Skeletal muscle tissue (tissue), 4 donors: ENCODE results near the gene PPP1R7. TPM values are rescaled to one million over a fixed set of nuclear protein-coding genes. Genes with fewer than 3 reads are reported as not detected.

Source experiments
- H3K27ac ChIP-seq: one replicate; pipeline ENCODE4 v1.7.0; 2013; ENCODE audit warnings: mild to moderate bottlenecking, low read depth, low read length, inconsistent platforms
- H3K27me3 ChIP-seq, 3 donors: one replicate each; pipeline ENCODE4 v1.7.0; 2013; ENCODE audit warnings: low read length in 3 of 3; ENCODE audit not compliant: control insufficient read depth in 3 of 3, insufficient read depth in 3 of 3
- H3K36me3 ChIP-seq, 3 donors: one replicate each; pipeline ENCODE4 v1.7.0; 2013; ENCODE audit warnings: low read length in 3 of 3; ENCODE audit not compliant: control insufficient read depth in 3 of 3, insufficient read depth in 3 of 3
- H3K4me1 ChIP-seq, 3 donors: one replicate each; pipeline ENCODE4 v1.7.0; 2013; ENCODE audit warnings: low read length in 3 of 3, mild to moderate bottlenecking in 3 of 3; ENCODE audit not compliant: control insufficient read depth in 3 of 3, insufficient read depth in 3 of 3
- H3K4me3 ChIP-seq, 3 donors: one replicate each; pipeline ENCODE4 v1.7.0; 2013; ENCODE audit warnings: low read length in 3 of 3
- H3K9ac ChIP-seq, 3 donors: one replicate each; pipeline ENCODE4 v1.7.0; 2013; ENCODE audit warnings: low read length in 3 of 3, mild to moderate bottlenecking in 3 of 3, moderate library complexity in 2 of 3, low read depth in 1 of 3
- H3K9me3 ChIP-seq, 3 donors: one replicate each; pipeline ENCODE4 v1.7.0; 2013; ENCODE audit warnings: low read length in 3 of 3; ENCODE audit not compliant: control insufficient read depth in 3 of 3
- total RNA-seq: library from RNA; depleted of rRNA; stranded (reverse); fragments of >200 nt; gene quantifications from one replicate; pipeline ENCODE4 v1.2.3, GENCODE V29; 2014
- donor health status: Osteomylitis.

PPP1R7 gene
- total RNA-seq, 1 donor from 2014 or later = 44.4 TPM

DNA sequence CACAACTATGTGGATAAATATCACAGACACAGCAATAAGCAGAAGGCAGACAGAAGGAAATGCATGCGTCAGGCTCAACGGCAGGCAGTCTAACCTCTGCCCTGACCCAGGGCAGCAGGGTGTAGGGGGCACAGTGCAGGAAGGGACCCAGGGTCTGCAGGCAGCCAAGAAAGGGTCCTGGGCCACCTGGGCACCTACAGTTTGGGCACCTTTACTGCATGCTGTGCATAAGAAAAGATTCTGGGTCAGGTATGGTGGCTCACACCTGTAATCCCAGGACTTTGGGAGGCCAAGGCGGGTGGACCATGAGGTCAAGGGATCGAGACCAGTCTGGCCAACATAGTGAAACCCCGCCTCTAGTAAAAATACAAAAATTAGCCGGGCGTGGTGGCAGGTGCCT lies 18.7 kb upstream of the PPP1R7 start:
- Histone ChIP-seq H3K9me3 (no peaks in the 10 kb centered on the region), H3K27me3 (no peaks in the 10 kb centered on the region), H3K4me1 (no peaks in the 10 kb centered on the region), H3K4me3 (no peak overlapping the region), H3K36me3 (no peaks in the 10 kb centered on the region), H3K27ac (no peak overlapping the region), H3K9ac (no peak overlapping the region)

DNA sequence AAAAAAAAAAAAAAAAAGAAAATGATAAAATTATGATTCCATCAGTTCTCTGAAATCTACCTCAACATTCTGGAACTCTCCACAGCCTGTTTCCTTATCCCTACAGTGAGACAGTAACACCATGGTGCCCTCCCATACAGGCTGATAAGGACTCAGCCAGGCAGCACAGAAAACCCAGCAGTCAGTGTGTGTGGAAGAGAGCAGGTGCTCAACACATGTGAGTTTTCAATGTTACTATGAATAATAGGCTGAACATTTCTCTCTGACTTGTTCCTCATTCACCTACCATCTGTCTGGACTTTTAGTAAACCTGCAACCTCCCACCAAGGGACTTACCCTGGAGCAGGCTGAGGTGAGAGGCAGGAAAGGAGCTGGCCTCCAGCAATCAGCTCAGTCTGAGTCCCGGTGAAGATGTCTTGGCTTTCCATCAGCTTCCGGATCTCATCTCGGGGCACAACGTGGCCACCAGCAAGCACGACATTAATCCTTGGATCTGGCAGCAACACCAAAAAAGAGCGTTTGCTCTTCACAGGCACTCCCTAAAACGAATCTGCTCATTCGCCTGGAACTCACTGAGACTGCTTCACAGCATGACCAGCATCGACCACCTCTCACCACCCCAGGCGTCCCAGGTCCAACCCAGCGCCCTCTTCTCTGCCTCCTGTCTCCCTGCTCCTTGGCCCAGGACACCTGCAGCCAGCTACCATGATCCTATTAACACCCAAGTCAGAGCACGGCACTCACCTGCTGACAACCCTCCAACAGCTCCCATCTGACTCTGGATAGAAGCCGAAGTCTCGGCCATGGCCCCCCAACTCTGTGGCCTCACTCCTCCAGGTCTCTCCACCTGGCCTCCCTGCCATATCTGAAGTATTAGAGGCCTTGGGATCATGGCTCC lies 17.5 kb upstream of the PPP1R7 start:
- no peak overlapping the region for H3K4me3 ChIP-seq
- H3K27me3 ChIP-seq = no peaks in the 10 kb centered on the region
- no peaks in the 10 kb centered on the region for H3K36me3 ChIP-seq
- no peaks in the 10 kb centered on the region for H3K4me1 ChIP-seq
- no peak overlapping the region for H3K27ac ChIP-seq
- no peak overlapping the region for H3K9ac ChIP-seq
- no peaks in the 10 kb centered on the region for H3K9me3 ChIP-seq

DNA sequence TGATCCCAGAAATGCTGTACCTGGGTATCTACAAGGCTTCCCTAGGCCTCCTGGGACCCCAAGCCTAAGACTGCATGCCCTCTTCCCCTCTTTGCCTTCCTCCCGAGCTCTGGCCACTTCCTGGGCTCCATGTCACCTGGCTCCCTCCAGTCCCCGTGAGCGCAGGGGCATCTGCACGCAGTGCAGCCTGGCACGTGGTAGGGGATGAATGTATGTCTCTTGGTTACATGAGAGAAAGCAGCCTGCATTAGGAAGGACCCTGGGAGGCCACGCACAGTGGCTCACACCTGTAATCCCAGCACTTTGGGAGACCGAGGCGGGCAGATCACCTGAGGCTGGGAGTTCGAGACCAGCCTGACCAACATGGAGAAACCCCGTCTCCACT lies 16.8 kb upstream of the PPP1R7 start:
- Histone ChIP-seq H3K9me3 (no peaks in the 10 kb centered on the region), H3K4me1 (no peaks in the 10 kb centered on the region), H3K9ac (no peak overlapping the region), H3K27ac (no peak overlapping the region), H3K27me3 (no peaks in the 10 kb centered on the region), H3K36me3 (no peaks in the 10 kb centered on the region), H3K4me3 (no peak overlapping the region)

DNA sequence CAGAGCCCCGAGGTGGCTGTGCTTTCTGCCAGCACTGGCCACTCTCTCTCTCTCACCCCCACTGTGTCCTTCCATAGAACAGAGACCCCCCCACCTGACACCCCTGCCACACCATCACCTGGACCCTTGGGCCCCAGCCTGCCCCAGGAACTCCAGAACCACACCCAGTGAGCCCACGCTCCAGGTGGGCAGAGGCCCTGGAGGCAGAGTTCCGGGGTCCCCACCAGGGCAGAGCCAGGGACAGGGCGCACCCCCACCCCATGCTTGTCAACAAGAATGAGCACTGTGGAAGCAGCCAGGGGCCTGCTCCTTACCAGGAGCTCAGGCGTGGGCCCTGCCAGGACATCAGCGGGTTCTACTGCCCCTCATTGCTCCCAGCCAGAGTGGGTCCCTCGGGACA lies 15.6 kb upstream of the PPP1R7 start:
- no peaks in the 10 kb centered on the region for H3K27me3 ChIP-seq
- H3K4me1 ChIP-seq = no peaks in the 10 kb centered on the region
- H3K36me3 ChIP-seq = no peaks in the 10 kb centered on the region
- no peak overlapping the region for H3K4me3 ChIP-seq
- H3K9me3 ChIP-seq = no peaks in the 10 kb centered on the region
- no peak overlapping the region for H3K27ac ChIP-seq
- no peak overlapping the region for H3K9ac ChIP-seq

GRCh38 chr2:241135737-241136136 lies 14.5 kb upstream of the PPP1R7 start:
- Histone ChIP-seq H3K4me3 (no peak overlapping the region), H3K9ac (no peak overlapping the region), H3K27ac (no peak overlapping the region), H3K4me1 (no peaks in the 10 kb centered on the region), H3K36me3 (no peaks in the 10 kb centered on the region), H3K9me3 (no peaks in the 10 kb centered on the region), H3K27me3 (no peaks in the 10 kb centered on the region)

DNA sequence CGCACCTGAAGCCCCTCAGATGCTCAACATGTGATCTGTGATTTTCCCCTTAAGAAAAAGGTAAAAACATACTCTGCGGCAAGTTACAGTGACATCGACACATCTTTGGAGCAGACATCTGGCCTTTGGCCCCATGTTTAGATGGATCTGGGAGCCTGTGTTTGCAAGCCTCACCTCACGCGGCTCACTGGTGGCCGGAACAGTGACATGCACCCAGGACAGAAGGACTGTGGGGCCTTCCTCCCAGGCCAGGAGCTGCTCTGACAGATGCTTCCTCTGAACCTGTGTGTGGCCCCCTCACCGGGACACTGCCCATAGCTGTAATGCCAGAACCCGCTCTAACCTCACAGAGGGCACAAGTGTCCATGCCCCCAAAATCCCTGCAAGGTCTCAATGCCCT lies 14.1 kb upstream of the PPP1R7 start:
- H3K9me3 ChIP-seq = no peaks in the 10 kb centered on the region

GRCh38 chr2:241136661-241137260 lies 13.5 kb upstream of the PPP1R7 start:
- Histone ChIP-seq H3K4me3 (no peak overlapping the region), H3K36me3 (no peaks in the 10 kb centered on the region), H3K27ac (no peak overlapping the region), H3K27me3 (no peaks in the 10 kb centered on the region), H3K9ac (no peak overlapping the region), H3K9me3 (no peaks in the 10 kb centered on the region), H3K4me1 (no peaks in the 10 kb centered on the region)

More for the DNA sequence above, 14.1 kb upstream of the PPP1R7 start:
- Histone ChIP-seq H3K27me3 (no peaks in the 10 kb centered on the region), H3K4me3 (no peak overlapping the region), H3K4me1 (no peaks in the 10 kb centered on the region), H3K9ac (no peak overlapping the region), H3K36me3 (no peaks in the 10 kb centered on the region), H3K27ac (no peak overlapping the region)

GRCh38 chr2:241137276-241138190 lies 12.7 kb upstream of the PPP1R7 start:
- Histone ChIP-seq H3K36me3 (no peaks in the 10 kb centered on the region), H3K27ac (no peak overlapping the region), H3K9ac (no peak overlapping the region), H3K27me3 (no peaks in the 10 kb centered on the region), H3K9me3 (no peaks in the 10 kb centered on the region), H3K4me3 (no peak overlapping the region), H3K4me1 (no peaks in the 10 kb centered on the region)

DNA sequence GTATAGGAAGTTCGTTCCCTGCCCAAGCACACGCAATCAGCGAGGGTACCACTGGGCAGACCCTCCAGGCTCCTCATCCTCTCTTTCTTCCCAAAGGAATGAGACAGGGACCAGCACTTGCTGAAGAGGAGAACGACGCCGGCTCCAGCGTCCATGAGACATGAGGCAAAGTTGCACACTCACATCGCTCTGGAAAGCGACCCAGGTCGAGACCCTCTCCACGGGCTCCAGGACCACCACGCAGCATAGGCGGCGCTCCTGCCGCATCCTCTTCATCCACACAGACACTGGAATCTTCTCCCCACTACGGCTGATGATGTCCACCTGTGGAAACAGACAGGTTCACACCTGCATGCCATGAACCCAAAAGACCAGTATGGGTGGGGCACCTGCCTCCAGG lies 11.8 kb upstream of the PPP1R7 start:
- Histone ChIP-seq H3K4me1 (no peaks in the 10 kb centered on the region), H3K9me3 (no peaks in the 10 kb centered on the region), H3K36me3 (no peaks in the 10 kb centered on the region), H3K27me3 (no peaks in the 10 kb centered on the region), H3K4me3 (no peak overlapping the region), H3K27ac (no peak overlapping the region), H3K9ac (no peak overlapping the region)
